ENCODE data around the gene E2F4.

Gene E2F4

GRCh38 chr16:67187175-67187890, 4.6 kb upstream of the E2F4 start:
- no peak for TF ChIP-seq FOXA1 (IDR thresholded peaks at IDR 0.05)
- ChIA-PET CTCF (interaction anchor here (1.4 kb wide), 1 partner anchor 18 kb away, joined by 4 read pairs; no protein-coding TSS in a partner anchor), POLR2A (no interaction called here)
- DNase-seq (ENCODE audit: extremely low spot score) = no peak

- ChIA-PET POLR2A (no interaction called here), CTCF (no interaction called here)
- TF ChIP-seq CTBP1 (IDR thresholded peaks at IDR 0.05; ENCODE audit: borderline replicate concordance) (no peak), BHLHE40 (IDR thresholded peaks at IDR 0.05; ENCODE audit: borderline replicate concordance) (no peak), HDGF (IDR thresholded peaks at IDR 0.05; ENCODE audit: borderline replicate concordance) (no peak), PKNOX1 (IDR thresholded peaks at IDR 0.05) (no peak), ZNF384 (IDR thresholded peaks at IDR 0.05) (no peak), L3MBTL2 (conservative IDR thresholded peaks at IDR 0.05) (no peak), SP1 (IDR thresholded peaks at IDR 0.05) (no peak), ARNT (IDR thresholded peaks at IDR 0.05) (no peak), FOXM1 (IDR thresholded peaks at IDR 0.05; ENCODE audit: borderline replicate concordance) (no peak), FOXK2 (IDR thresholded peaks at IDR 0.05) (no peak), LEF1 (IDR thresholded peaks at IDR 0.05; ENCODE audit: borderline replicate concordance) (no peak), SUZ12 (IDR thresholded peaks at IDR 0.05) (no peak), NFRKB (IDR thresholded peaks at IDR 0.05) (no peak), TARDBP (IDR thresholded peaks at IDR 0.05) (no peak)
- DNase-seq (ENCODE audit: extremely low spot score) = no peak
Observed at GRCh38 chr16:67188323-67188722, 3.6 kb upstream of the E2F4 start.

- CTCF ChIA-PET = no interaction called here
- no peak for DNase-seq (ENCODE audit: extremely low spot score)
- POLR2A ChIA-PET = no interaction called here
- TF ChIP-seq L3MBTL2 (conservative IDR thresholded peaks at IDR 0.05) (no peak), SP1 (IDR thresholded peaks at IDR 0.05) (no peak), PKNOX1 (IDR thresholded peaks at IDR 0.05) (no peak)
Observed at GRCh38 chr16:67188798-67189197, 3.2 kb upstream of the E2F4 start.

GRCh38 chr16:67190041-67190440, 1.9 kb upstream of the E2F4 start, which contains the start of gene EXOC3L1:
TSS of gene EXOC3L1 (minus strand) at chr16:67190136. CDS start at chr16:67189676, 460 bp downstream.
- ChIA-PET POLR2A (interaction anchor here (0.7 to 2.0 kb wide), 3 partner anchors 19 to 37 kb away, joined by 3 to 7 read pairs (median 5); partner anchors contain the start of genes NOL3 and TMEM208), CTCF (interaction anchor here (0.6 to 0.8 kb wide), 2 partner anchors 20 to 165 kb away, joined by 3 read pairs; partner anchors contain the start of gene NOL3)
- DNase-seq (ENCODE audit: extremely low spot score) = no peak
- TF ChIP-seq TARDBP (IDR thresholded peaks at IDR 0.05) = no peak
- no peak for TF ChIP-seq SUZ12 (IDR thresholded peaks at IDR 0.05)
- TF ChIP-seq FOXA1 (IDR thresholded peaks at IDR 0.05) = no peak
- no peak for TF ChIP-seq LEF1 (IDR thresholded peaks at IDR 0.05; ENCODE audit: borderline replicate concordance)
- no peak for TF ChIP-seq FOXM1 (IDR thresholded peaks at IDR 0.05; ENCODE audit: borderline replicate concordance)
- no peak for TF ChIP-seq ZNF384 (IDR thresholded peaks at IDR 0.05)
- no peak for TF ChIP-seq FOXK2 (IDR thresholded peaks at IDR 0.05)
- no peak for TF ChIP-seq SP1 (IDR thresholded peaks at IDR 0.05)

- ChIA-PET POLR2A (interaction anchor here (0.7 to 2.0 kb wide), 3 partner anchors 20 to 36 kb away, joined by 3 to 7 read pairs (median 5); partner anchors contain the start of genes NOL3 and TMEM208), CTCF (interaction anchor here (0.6 to 0.8 kb wide), 2 partner anchors 20 to 165 kb away, joined by 3 read pairs; partner anchors contain the start of gene NOL3)
- no peak for DNase-seq (ENCODE audit: extremely low spot score)
- TF ChIP-seq PKNOX1 (IDR thresholded peaks at IDR 0.05) (no peak), SP1 (IDR thresholded peaks at IDR 0.05) (no peak), L3MBTL2 (conservative IDR thresholded peaks at IDR 0.05) (no peak), FOXA1 (IDR thresholded peaks at IDR 0.05) (no peak), ELF4 (IDR thresholded peaks at IDR 0.05) (no peak), TARDBP (IDR thresholded peaks at IDR 0.05) (no peak), NFRKB (IDR thresholded peaks at IDR 0.05) (no peak), FOXK2 (IDR thresholded peaks at IDR 0.05) (no peak), SUZ12 (IDR thresholded peaks at IDR 0.05) (no peak), HDGF (IDR thresholded peaks at IDR 0.05; ENCODE audit: borderline replicate concordance) (no peak), ZNF384 (IDR thresholded peaks at IDR 0.05) (no peak), CTBP1 (IDR thresholded peaks at IDR 0.05; ENCODE audit: borderline replicate concordance) (no peak), FOXM1 (IDR thresholded peaks at IDR 0.05; ENCODE audit: borderline replicate concordance) (no peak), BHLHE40 (IDR thresholded peaks at IDR 0.05; ENCODE audit: borderline replicate concordance) (no peak), ARNT (IDR thresholded peaks at IDR 0.05) (no peak), LEF1 (IDR thresholded peaks at IDR 0.05; ENCODE audit: borderline replicate concordance) (no peak)
Observed at GRCh38 chr16:67190448-67191399, 1.2 kb upstream of the E2F4 start.

Measured in HEK293T (cell line).